ENCODE measurements around the gene FLVCR2.

The FLVCR2 gene, protein sequence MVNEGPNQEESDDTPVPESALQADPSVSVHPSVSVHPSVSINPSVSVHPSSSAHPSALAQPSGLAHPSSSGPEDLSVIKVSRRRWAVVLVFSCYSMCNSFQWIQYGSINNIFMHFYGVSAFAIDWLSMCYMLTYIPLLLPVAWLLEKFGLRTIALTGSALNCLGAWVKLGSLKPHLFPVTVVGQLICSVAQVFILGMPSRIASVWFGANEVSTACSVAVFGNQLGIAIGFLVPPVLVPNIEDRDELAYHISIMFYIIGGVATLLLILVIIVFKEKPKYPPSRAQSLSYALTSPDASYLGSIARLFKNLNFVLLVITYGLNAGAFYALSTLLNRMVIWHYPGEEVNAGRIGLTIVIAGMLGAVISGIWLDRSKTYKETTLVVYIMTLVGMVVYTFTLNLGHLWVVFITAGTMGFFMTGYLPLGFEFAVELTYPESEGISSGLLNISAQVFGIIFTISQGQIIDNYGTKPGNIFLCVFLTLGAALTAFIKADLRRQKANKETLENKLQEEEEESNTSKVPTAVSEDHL

DNA sequence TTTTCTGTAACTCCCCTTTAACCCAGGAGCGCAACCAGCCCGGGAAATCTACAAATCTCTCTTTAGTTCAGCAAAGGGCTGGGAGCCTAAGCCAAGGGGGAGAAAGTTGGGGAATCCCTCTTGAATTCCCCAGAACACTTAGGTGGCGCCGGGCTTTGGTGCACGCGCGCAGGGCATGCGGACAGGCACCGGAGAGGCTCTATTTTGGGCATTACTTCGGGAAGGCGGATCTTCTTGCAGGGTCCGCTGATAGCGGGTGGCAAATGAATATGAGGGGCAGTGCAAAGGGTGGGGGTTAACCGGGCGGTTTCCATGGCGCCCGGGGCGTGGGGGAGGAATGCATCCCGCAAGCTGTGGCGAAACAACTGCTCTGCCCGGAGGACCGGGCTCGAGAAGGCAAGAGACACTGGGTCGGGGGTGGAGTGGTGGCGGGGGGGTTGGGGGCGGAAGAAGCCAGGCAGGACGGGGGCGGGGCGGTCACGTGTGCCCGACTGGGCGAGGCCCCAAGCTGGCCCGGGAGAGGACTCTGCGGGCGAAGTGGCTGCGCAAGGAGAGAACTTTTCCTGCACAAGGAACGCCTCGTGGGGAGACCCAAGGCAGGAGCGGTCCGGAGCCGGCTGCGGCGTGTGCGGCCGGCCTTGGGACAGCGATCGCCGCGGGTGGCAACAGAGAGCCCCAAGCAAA lies at the start of gene FLVCR2:
TSS of gene FLVCR2 (plus strand) at position 519 of the 684 bp plus-strand sequence. CDS start 353 bp downstream, outside the sequence.
- peak within 1 kb of the TSS; percentile 65 for H3K4me2 ChIP-seq (ENCODE audit: low read length)
- peaks cover 22% of the 10 kb centered on the region for H3K27me3 ChIP-seq (ENCODE audit: control insufficient read depth, low read length)
- no peaks in the 10 kb centered on the region for H3K9me3 ChIP-seq (ENCODE audit: control insufficient read depth, insufficient read depth, low read length)
- H3K4me3 ChIP-seq (ENCODE audit: low read length), result peak within 1 kb of the TSS; percentile 55
- H3K9me2 ChIP-seq (replicated peaks; ENCODE audit: control insufficient read depth, low read length), result no peaks in the 10 kb centered on the region
- H3F3A ChIP-seq (ENCODE audit: control insufficient read depth, insufficient read depth), result no peaks in the 10 kb centered on the region
- no peaks in the 10 kb centered on the region for H4K20me1 ChIP-seq (ENCODE audit: control insufficient read depth, insufficient read depth, low read depth, low read length)
- no peaks in the 10 kb centered on the region for H3K79me2 ChIP-seq (ENCODE audit: control insufficient read depth, low read length)
- no peaks in the 10 kb centered on the region for H3K36me3 ChIP-seq (ENCODE audit: control insufficient read depth, low read length)
- H3K27ac ChIP-seq (ENCODE audit: low read depth, low read length), result no peak within 1 kb of the TSS
- H3K4me1 ChIP-seq (ENCODE audit: control insufficient read depth, low read length), result peaks cover 5% of the 10 kb centered on the region
- TF ChIP-seq, protein P1, sequence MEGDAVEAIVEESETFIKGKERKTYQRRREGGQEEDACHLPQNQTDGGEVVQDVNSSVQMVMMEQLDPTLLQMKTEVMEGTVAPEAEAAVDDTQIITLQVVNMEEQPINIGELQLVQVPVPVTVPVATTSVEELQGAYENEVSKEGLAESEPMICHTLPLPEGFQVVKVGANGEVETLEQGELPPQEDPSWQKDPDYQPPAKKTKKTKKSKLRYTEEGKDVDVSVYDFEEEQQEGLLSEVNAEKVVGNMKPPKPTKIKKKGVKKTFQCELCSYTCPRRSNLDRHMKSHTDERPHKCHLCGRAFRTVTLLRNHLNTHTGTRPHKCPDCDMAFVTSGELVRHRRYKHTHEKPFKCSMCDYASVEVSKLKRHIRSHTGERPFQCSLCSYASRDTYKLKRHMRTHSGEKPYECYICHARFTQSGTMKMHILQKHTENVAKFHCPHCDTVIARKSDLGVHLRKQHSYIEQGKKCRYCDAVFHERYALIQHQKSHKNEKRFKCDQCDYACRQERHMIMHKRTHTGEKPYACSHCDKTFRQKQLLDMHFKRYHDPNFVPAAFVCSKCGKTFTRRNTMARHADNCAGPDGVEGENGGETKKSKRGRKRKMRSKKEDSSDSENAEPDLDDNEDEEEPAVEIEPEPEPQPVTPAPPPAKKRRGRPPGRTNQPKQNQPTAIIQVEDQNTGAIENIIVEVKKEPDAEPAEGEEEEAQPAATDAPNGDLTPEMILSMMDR (IDR thresholded peaks at IDR 0.05; ENCODE audit: low read depth, low read length, poor library complexity, severe bottlenecking), result no peak
- TF ChIP-seq EZH2phosphoT487 (IDR thresholded peaks at IDR 0.05; ENCODE audit: borderline replicate concordance, low read length), result no peak

DNA sequence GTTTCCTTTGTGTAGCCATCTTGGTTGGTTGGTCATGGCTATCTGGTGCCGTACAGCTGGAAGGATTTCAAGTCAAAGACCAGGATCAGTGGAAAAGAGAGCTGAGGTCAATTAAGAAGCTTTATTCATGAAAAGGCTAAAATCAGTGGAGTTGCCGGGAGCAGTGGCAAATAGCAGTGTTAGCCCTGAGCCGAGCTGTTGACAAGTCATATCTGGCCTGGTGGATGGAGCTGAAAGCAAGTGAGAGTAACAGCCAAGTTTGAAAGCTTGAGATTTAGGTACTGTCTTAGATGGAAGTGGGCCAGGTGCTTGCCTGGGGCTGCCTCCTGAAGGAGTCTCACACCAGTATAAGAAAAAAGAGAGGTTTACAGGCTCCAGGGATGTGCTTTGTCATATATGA lies 47.2 kb upstream of the FLVCR2 start:
- no peak for TF ChIP-seq EZH2phosphoT487 (IDR thresholded peaks at IDR 0.05; ENCODE audit: borderline replicate concordance, low read length)
- TF ChIP-seq, protein P1 (IDR thresholded peaks at IDR 0.05; ENCODE audit: low read depth, low read length, poor library complexity, severe bottlenecking), result no peak
- no peaks in the 10 kb centered on the region for H3K36me3 ChIP-seq (ENCODE audit: control insufficient read depth, low read length)
- H3F3A ChIP-seq (ENCODE audit: control insufficient read depth, insufficient read depth), result no peaks in the 10 kb centered on the region
- H3K4me3 ChIP-seq (ENCODE audit: low read length), result no peak overlapping the region
- H4K20me1 ChIP-seq (ENCODE audit: control insufficient read depth, insufficient read depth, low read depth, low read length), result no peaks in the 10 kb centered on the region; the same call in 1 of the 2 replicates
- H3K27me3 ChIP-seq (ENCODE audit: control insufficient read depth, low read length), result peaks cover 37% of the 10 kb centered on the region
- H3K9me2 ChIP-seq (replicated peaks; ENCODE audit: control insufficient read depth, low read length), result no peaks in the 10 kb centered on the region
- H3K9me3 ChIP-seq (ENCODE audit: control insufficient read depth, insufficient read depth, low read length), result no peaks in the 10 kb centered on the region
- H3K4me2 ChIP-seq (ENCODE audit: low read length), result no peak overlapping the region
- no peaks in the 10 kb centered on the region for H3K79me2 ChIP-seq (ENCODE audit: control insufficient read depth, low read length)
- H3K27ac ChIP-seq (ENCODE audit: low read depth, low read length), result no peak overlapping the region
- H3K4me1 ChIP-seq (ENCODE audit: control insufficient read depth, low read length), result no peaks in the 10 kb centered on the region

DNA sequence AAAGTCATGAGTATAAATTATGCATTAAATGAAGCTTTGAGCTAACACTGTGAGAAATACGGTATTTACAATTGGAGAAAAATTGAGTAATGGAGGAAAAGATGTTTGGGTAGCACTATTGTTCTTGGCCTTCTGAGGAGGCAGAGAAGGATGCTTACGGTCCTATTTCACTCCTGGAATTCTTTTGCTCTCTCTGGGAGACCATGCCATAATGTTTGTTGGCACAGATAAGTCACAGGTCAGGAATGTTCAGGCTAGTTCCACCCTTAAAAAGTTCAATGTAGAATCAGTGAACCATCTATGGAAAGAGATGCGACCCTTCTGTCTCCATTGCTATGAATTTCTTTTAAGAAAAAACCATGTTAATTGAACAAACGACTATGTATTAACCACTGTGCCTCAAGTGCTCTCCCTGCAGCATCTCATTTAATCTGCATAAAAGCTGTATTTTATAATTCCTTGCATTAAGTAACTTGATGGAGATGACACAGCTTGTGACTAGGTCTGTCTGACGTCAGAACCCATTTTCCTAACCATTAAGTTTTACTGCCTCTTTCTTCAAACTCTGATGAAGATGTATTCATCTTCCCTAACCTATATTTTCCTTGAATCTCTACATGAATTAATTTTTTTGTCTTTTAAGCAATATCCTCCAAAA lies 46.6 kb upstream of the FLVCR2 start:
- Histone ChIP-seq H3K36me3 (ENCODE audit: control insufficient read depth, low read length) (no peaks in the 10 kb centered on the region), H4K20me1 (ENCODE audit: control insufficient read depth, insufficient read depth, low read depth, low read length) (no peaks in the 10 kb centered on the region; the same call in 1 of the 2 replicates), H3F3A (ENCODE audit: control insufficient read depth, insufficient read depth) (no peaks in the 10 kb centered on the region), H3K4me1 (ENCODE audit: control insufficient read depth, low read length) (no peaks in the 10 kb centered on the region), H3K4me3 (ENCODE audit: low read length) (no peak overlapping the region), H3K27me3 (ENCODE audit: control insufficient read depth, low read length) (peaks cover 32% of the 10 kb centered on the region), H3K4me2 (ENCODE audit: low read length) (no peak overlapping the region), H3K9me2 (replicated peaks; ENCODE audit: control insufficient read depth, low read length) (no peaks in the 10 kb centered on the region), H3K9me3 (ENCODE audit: control insufficient read depth, insufficient read depth, low read length) (no peaks in the 10 kb centered on the region), H3K79me2 (ENCODE audit: control insufficient read depth, low read length) (no peaks in the 10 kb centered on the region), H3K27ac (ENCODE audit: low read depth, low read length) (no peak overlapping the region)
- no peak for TF ChIP-seq EZH2phosphoT487 (IDR thresholded peaks at IDR 0.05; ENCODE audit: borderline replicate concordance, low read length)
- TF ChIP-seq, protein P1 (IDR thresholded peaks at IDR 0.05; ENCODE audit: low read depth, low read length, poor library complexity, severe bottlenecking), result no peak

All from DOHH2 (cell line).